ENCODE measurements around the gene MYCN. TPM values are rescaled to one million over a fixed set of nuclear protein-coding genes. Genes with fewer than 3 reads are reported as not detected.
"Not testable (repeated sequence)": the region's sequence is repeated elsewhere in the genome, so short reads cannot be mapped to it uniquely, and the experiment has no call there.

The MYCN gene
- total and polyA plus RNA-seq, 2 of the 4 experiments (the other 2 are of a cell fraction) = not detected

DNA sequence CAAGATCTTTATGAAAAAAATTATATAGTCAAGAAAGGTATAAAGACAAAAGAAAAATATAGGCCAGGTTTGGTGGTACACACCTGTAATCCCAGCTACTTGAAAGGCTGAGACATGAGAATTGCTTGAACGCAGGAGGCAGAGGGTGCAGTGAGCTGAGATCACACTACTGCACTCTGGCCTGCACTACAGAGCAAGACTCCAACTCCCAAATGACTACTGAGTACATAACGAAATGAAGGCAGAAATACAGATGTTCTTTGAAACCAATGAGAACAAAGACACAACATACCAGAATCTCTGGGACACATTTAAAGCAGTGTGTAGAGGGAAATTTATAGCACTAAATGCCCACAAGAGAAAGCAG, 19.8 kb downstream of the MYCN start:
- ATAC-seq (ENCODE audit: low read depth); POLR2A ChIA-PET (ENCODE audit: unreplicated experiment): not testable (repeated sequence)

DNA sequence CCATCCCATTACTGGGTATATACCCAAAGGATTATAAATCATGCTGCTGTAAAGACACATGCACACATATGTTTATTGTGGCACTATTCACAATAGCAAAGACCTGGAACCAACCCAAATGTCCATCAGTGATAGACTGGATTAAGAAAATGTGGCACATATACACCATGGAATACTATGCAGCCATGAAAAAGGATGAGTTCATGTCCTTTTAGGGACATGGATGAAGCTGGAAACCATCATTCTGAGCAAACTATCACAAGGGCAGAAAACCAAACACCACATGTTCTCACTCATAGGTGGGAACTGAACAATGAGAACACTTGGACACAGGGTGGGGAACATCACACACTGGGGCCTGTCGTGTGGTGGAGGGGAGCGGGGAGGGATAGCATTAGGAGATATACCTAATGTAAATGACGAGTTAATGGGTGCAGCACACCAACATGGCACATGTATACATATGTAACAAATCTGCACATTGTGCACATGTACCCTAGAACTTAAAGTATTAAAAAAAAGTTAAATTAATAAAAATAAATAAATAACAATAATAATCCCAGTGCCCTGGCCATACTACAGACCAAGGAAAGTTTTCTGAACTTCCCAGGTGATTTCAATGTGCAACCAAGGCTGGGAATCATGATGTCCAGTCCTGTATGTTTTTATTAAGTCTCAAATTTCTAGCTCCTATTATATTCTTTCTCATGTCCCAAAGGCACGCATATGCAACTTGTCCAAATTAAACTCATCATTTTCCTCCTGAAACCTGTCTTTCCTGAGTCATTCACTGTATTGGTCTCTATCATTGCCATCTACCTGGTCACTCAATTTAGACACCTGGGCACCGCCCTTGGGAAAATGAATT, 23.0 kb downstream of the MYCN start:
- H2BK20ac ChIP-seq (ENCODE audit: low read depth, low read length); H2AFZ ChIP-seq (replicated peaks; ENCODE audit: low read length, poor library complexity); H3K4me2 ChIP-seq (ENCODE audit: low read depth, low read length); H3K79me1 ChIP-seq (ENCODE audit: low read depth in 1 of 2, low read length in 2 of 2); H3K4me1 ChIP-seq (ENCODE audit: control insufficient read depth, insufficient read depth, low read length); H4K91ac ChIP-seq (ENCODE audit: insufficient read depth, low read depth, low read length); ATAC-seq (ENCODE audit: low read depth); H3K14ac ChIP-seq (replicated peaks; ENCODE audit: low read depth, low read length); BruUV-seq (replicated peaks); H2BK120ac ChIP-seq (ENCODE audit: low read depth, low read length); H3K36me3 ChIP-seq (ENCODE audit: control insufficient read depth, insufficient read depth, low read length); H3K27ac ChIP-seq (ENCODE audit: insufficient read depth, low read length); H2AK9ac ChIP-seq (replicated peaks; ENCODE audit: low read depth, low read length, poor library complexity); H2AK5ac ChIP-seq (ENCODE audit: low read depth, low read length); H3K9ac ChIP-seq (ENCODE audit: low read depth, low read length); H4K8ac ChIP-seq (ENCODE audit: low read depth in 2 of 2, low read length in 2 of 2); in situ Hi-C loops (cut with MboI; ENCODE audit: low sequenced_read_pairs); H3K4me3 ChIP-seq (ENCODE audit: insufficient read depth, low read depth, low read length); H2BK15ac ChIP-seq (ENCODE audit: low read depth, low read length); POLR2A ChIA-PET (ENCODE audit: unreplicated experiment); H3K27me3 ChIP-seq (ENCODE audit: control insufficient read depth, insufficient read depth, low read length); dilution Hi-C loops (cut with HindIII; ENCODE audit: low sequenced_read_pairs, unreplicated experiment); H3K9me1 ChIP-seq (ENCODE audit: insufficient read depth, low read length); intact Hi-C loops (cut with micrococcal nuclease); DNase-seq; H3K23ac ChIP-seq (ENCODE audit: low read depth, low read length); H3K18ac ChIP-seq (ENCODE audit: low read depth, low read length); H2BK5ac ChIP-seq (ENCODE audit: low read depth, low read length, poor library complexity, severe bottlenecking); H3K4ac ChIP-seq (ENCODE audit: low read depth, low read length); H4K20me1 ChIP-seq (ENCODE audit: insufficient read depth, low read length); H4K5ac ChIP-seq (ENCODE audit: low read depth, low read length); H3K56ac ChIP-seq (ENCODE audit: extremely low read depth, insufficient read depth, low read length): not testable (repeated sequence)
- CTCF ChIA-PET = interaction anchor here (0.6 kb wide), 1 partner anchor 240 kb away, joined by 6 read pairs; no protein-coding TSS in a partner anchor
- H3K9me3 ChIP-seq (ENCODE audit: control insufficient read depth, insufficient read depth, low read length) = peaks cover 23% of the 10 kb centered on the region
- no CpG with 5 or more reads among the region's 5 CpGs for WGBS, 2 experiments (ENCODE audit: extremely low coverage in 2 of 2, insufficient read length in 1 of 2)

More for the DNA sequence above, 19.8 kb downstream of the MYCN start:
- intact Hi-C loops (cut with micrococcal nuclease); DNase-seq; H4K20me1 ChIP-seq (ENCODE audit: insufficient read depth, low read length); CTCF ChIA-PET; H2AFZ ChIP-seq (replicated peaks; ENCODE audit: low read length, poor library complexity); in situ Hi-C loops (cut with MboI; ENCODE audit: low sequenced_read_pairs); H4K5ac ChIP-seq (ENCODE audit: low read depth, low read length); H3K14ac ChIP-seq (replicated peaks; ENCODE audit: low read depth, low read length); H4K8ac ChIP-seq (ENCODE audit: low read depth in 2 of 2, low read length in 2 of 2); H4K91ac ChIP-seq (ENCODE audit: insufficient read depth, low read depth, low read length); H3K4ac ChIP-seq (ENCODE audit: low read depth, low read length); H2AK5ac ChIP-seq (ENCODE audit: low read depth, low read length); H2BK20ac ChIP-seq (ENCODE audit: low read depth, low read length); H3K9me1 ChIP-seq (ENCODE audit: insufficient read depth, low read length); H3K79me1 ChIP-seq (ENCODE audit: low read depth in 1 of 2, low read length in 2 of 2); H3K23ac ChIP-seq (ENCODE audit: low read depth, low read length); H2AK9ac ChIP-seq (replicated peaks; ENCODE audit: low read depth, low read length, poor library complexity); H3K56ac ChIP-seq (ENCODE audit: extremely low read depth, insufficient read depth, low read length); H3K9ac ChIP-seq (ENCODE audit: low read depth, low read length); H2BK120ac ChIP-seq (ENCODE audit: low read depth, low read length); dilution Hi-C loops (cut with HindIII; ENCODE audit: low sequenced_read_pairs, unreplicated experiment); H3K27ac ChIP-seq (ENCODE audit: insufficient read depth, low read length); H2BK15ac ChIP-seq (ENCODE audit: low read depth, low read length); H3K4me2 ChIP-seq (ENCODE audit: low read depth, low read length); BruUV-seq (replicated peaks); H3K18ac ChIP-seq (ENCODE audit: low read depth, low read length); H3K27me3 ChIP-seq (ENCODE audit: control insufficient read depth, insufficient read depth, low read length); H3K36me3 ChIP-seq (ENCODE audit: control insufficient read depth, insufficient read depth, low read length); H3K4me3 ChIP-seq (ENCODE audit: insufficient read depth, low read depth, low read length); H2BK5ac ChIP-seq (ENCODE audit: low read depth, low read length, poor library complexity, severe bottlenecking); H3K4me1 ChIP-seq (ENCODE audit: control insufficient read depth, insufficient read depth, low read length): not testable (repeated sequence)
- no CpG with 5 or more reads among the region's 2 CpGs for WGBS, 2 experiments (ENCODE audit: extremely low coverage in 2 of 2, insufficient read length in 1 of 2)
- peaks cover 21% of the 10 kb centered on the region for H3K9me3 ChIP-seq (ENCODE audit: control insufficient read depth, insufficient read depth, low read length)
